Endothelial cell of umbilical vein (primary cell): ENCODE data around the gene PRM1. TPM values are rescaled to one million over a fixed set of nuclear protein-coding genes. Genes with fewer than 3 reads are reported as not detected.

Experiments used
- BruUV-seq: library from RNA; stranded (reverse); fragments of 400-500 nt; replicated peaks from 2 replicates; lab custom pipeline; 2021; lab: Mats Ljungman, UMichigan
- CTCF ChIA-PET: fragments of 300-600, 350-600 bp; sonication (Branson Sonifier 250); formaldehyde crosslinking; loops from one replicate; lab custom pipeline; 2021; ENCODE audit warnings: antibody characterized with exemption, inconsistent platforms; lab: Charles Lee
- POLR2A ChIA-PET: fragments of 300-600, 350-600 bp; sonication (Branson Sonifier 250); formaldehyde crosslinking; loops from one replicate; lab custom pipeline; 2021; ENCODE audit warnings: antibody characterized with exemption, inconsistent platforms; lab: Charles Lee
- DNase-seq: peaks from one replicate; pipeline ENCODE4 v3.0.0-alpha.2; 2011; ENCODE audit warnings: low read depth, low spot score
- FAIRE-seq: peaks from 2 replicates; lab custom pipeline; 2011; peaks lifted over from hg19 to GRCh38; lab: Jason Lieb, UNC
- H2AFZ ChIP-seq: 2 replicates; pipeline ENCODE4 v1.6.0; 2012; ENCODE audit warnings: low read depth, low read length, control low read depth, inconsistent platforms
- H3K27ac ChIP-seq: 2 replicates; pipeline ENCODE4 v1.5.1; 2011; ENCODE audit warnings: low read depth, mild to moderate bottlenecking, control low read depth, low read length, moderate library complexity; ENCODE audit not compliant: insufficient read depth
- H3K27me3 ChIP-seq, 2 experiments: 2 replicates each; pipeline versions ENCODE4 v1.6.0 to v1.6.1; 2011; ENCODE audit warnings: low read length in 2 of 2, mixed read lengths in 1 of 2; ENCODE audit not compliant: control insufficient read depth in 2 of 2, insufficient read depth in 2 of 2
- H3K36me3 ChIP-seq, 2 experiments: 2 replicates in 1 of 2; 3 replicates in 1 of 2; pipeline ENCODE4 v1.5.1; 2011; ENCODE audit warnings: low read length in 2 of 2, mild to moderate bottlenecking in 1 of 2, moderate library complexity in 1 of 2; ENCODE audit not compliant: control insufficient read depth in 2 of 2, insufficient read depth in 2 of 2; ENCODE audit errors: extremely low read depth in 1 of 2
- H3K4me1 ChIP-seq: 3 replicates; pipeline ENCODE4 v1.5.1; 2011; ENCODE audit warnings: mild to moderate bottlenecking, low read length; ENCODE audit not compliant: control insufficient read depth, insufficient read depth; ENCODE audit errors: extremely low read depth
- H3K4me2 ChIP-seq: 2 replicates; pipeline ENCODE4 v1.6.1; 2011; ENCODE audit warnings: low read length, control low read depth, mixed read lengths; ENCODE audit not compliant: insufficient read depth
- H3K4me3 ChIP-seq, 3 experiments: fragments of 200-600 bp in 1 of 3; sonication (generic), shearing (Covaris generic) in 1 of 3; replicated peaks in 1 of 3; 2 replicates each; pipeline ENCODE4 v1.5.1; 2011 to 2016; ENCODE audit warnings: control low read depth in 3 of 3, low read length in 3 of 3, mild to moderate bottlenecking in 2 of 3, inconsistent platforms in 1 of 3, low read depth in 1 of 3, moderate library complexity in 1 of 3; ENCODE audit not compliant: insufficient read depth in 1 of 3
- H3K79me2 ChIP-seq: 2 replicates; pipeline ENCODE4 v1.6.0; 2012; ENCODE audit warnings: low read length, inconsistent platforms; ENCODE audit not compliant: control insufficient read depth, insufficient read depth
- H3K9ac ChIP-seq: replicated peaks from 2 replicates; pipeline ENCODE3; 2011; ENCODE audit warnings: low read length, control low read depth; ENCODE audit not compliant: insufficient read depth; ENCODE audit errors: extremely low read depth
- H3K9me1 ChIP-seq: replicated peaks from 3 replicates; pipeline ENCODE4 v1.6.0; 2011; ENCODE audit warnings: mild to moderate bottlenecking, low read length; ENCODE audit not compliant: control insufficient read depth, insufficient read depth; ENCODE audit errors: extremely low read depth
- H3K9me3 ChIP-seq: replicated peaks from 2 replicates; pipeline ENCODE4 v1.5.1; 2012; ENCODE audit warnings: low read length, inconsistent platforms; ENCODE audit not compliant: control insufficient read depth, insufficient read depth
- H4K20me1 ChIP-seq: replicated peaks from 2 replicates; pipeline ENCODE3; 2011; ENCODE audit warnings: mild to moderate bottlenecking, low read length; ENCODE audit not compliant: control insufficient read depth, insufficient read depth; ENCODE audit errors: extremely low read depth
- EZH2 ChIP-seq: IDR thresholded peaks from 2 replicates; pipeline ENCODE4 v1.6.1; 2012; ENCODE audit warnings: borderline replicate concordance, low read depth, mild to moderate bottlenecking, moderate library complexity, low read length, inconsistent platforms; ENCODE audit not compliant: severe bottlenecking
- FOS ChIP-seq: IDR thresholded peaks from 2 replicates; pipeline ENCODE4 v1.6.1; 2011; ENCODE audit warnings: mild to moderate bottlenecking, low read length, moderate library complexity, borderline replicate concordance; ENCODE audit not compliant: insufficient read depth
- JUN ChIP-seq: IDR thresholded peaks from 2 replicates; pipeline ENCODE4 v1.6.1; 2011; ENCODE audit warnings: borderline replicate concordance, low read depth; ENCODE audit not compliant: insufficient read length, insufficient read depth
- MYC ChIP-seq: IDR thresholded peaks from one replicate; pipeline ENCODE4 v1.6.1; 2011; ENCODE audit warnings: mild to moderate bottlenecking, low read depth, low read length
- POLR2A ChIP-seq: IDR thresholded peaks from 2 replicates; pipeline ENCODE4 v1.6.1; 2012; ENCODE audit warnings: low read depth, mild to moderate bottlenecking, control low read depth, low read length
- POLR2AphosphoS5 ChIP-seq: IDR thresholded peaks from 2 replicates; pipeline ENCODE4 v1.6.1; 2012; ENCODE audit warnings: low read depth, mild to moderate bottlenecking, control low read depth, low read length, moderate library complexity; ENCODE audit not compliant: insufficient read depth
- dilution Hi-C: fragments of 300-500 bp; cut with MboI; formaldehyde crosslinking; loops from one replicate; pipeline ENCODE4 v1.15.0; 2019; ENCODE audit warnings: low sequenced_read_pairs; ENCODE audit not compliant: extremely low pct_ligation_motif_present
- intact Hi-C: fragments of 100-400 bp; cut with micrococcal nuclease; formaldehyde crosslinking; loops from one replicate; pipeline ENCODE4 v1.10.0; 2022
- polyA plus RNA-seq, 4 experiments: library from polyadenylated mRNA; depleted of rRNA in 3 of 4; stranded (reverse) in 3 of 4; unstranded in 1 of 4; fragments of >200 nt; gene quantifications; 2 replicates each; pipeline versions ENCODE4 v1.2.1 to v1.2.3, GENCODE V29; 2011 to 2012; ENCODE audit warnings: missing spikeins in 1 of 4
- total RNA-seq: library from RNA; stranded (reverse); gene quantifications from 2 replicates; pipeline ENCODE4 v1.2.3, GENCODE V29; 2021
- TF ChIP-seq, protein P1 (sequence below), 2 donors: IDR thresholded peaks; 1 replicate in 1 of 2; 2 replicates in 1 of 2; pipeline ENCODE4 v1.5.1; 2011; ENCODE audit warnings: low read length in 2 of 2, mild to moderate bottlenecking in 2 of 2, moderate library complexity in 2 of 2, control low read depth in 1 of 2, inconsistent platforms in 1 of 2, low read depth in 1 of 2; ENCODE audit not compliant: insufficient read depth in 1 of 2; ENCODE audit errors: extremely low read depth in 1 of 2
- TF ChIP-seq, protein P2 (sequence below): IDR thresholded peaks from 2 replicates; pipeline ENCODE4 v1.6.1; 2011; ENCODE audit not compliant: insufficient read depth, insufficient read length

PRM1 gene
- total and polyA plus RNA-seq, 2 donors (not counting 3 experiments of a cell fraction or from before 2014, with no cell fraction given): not detected

DNA sequence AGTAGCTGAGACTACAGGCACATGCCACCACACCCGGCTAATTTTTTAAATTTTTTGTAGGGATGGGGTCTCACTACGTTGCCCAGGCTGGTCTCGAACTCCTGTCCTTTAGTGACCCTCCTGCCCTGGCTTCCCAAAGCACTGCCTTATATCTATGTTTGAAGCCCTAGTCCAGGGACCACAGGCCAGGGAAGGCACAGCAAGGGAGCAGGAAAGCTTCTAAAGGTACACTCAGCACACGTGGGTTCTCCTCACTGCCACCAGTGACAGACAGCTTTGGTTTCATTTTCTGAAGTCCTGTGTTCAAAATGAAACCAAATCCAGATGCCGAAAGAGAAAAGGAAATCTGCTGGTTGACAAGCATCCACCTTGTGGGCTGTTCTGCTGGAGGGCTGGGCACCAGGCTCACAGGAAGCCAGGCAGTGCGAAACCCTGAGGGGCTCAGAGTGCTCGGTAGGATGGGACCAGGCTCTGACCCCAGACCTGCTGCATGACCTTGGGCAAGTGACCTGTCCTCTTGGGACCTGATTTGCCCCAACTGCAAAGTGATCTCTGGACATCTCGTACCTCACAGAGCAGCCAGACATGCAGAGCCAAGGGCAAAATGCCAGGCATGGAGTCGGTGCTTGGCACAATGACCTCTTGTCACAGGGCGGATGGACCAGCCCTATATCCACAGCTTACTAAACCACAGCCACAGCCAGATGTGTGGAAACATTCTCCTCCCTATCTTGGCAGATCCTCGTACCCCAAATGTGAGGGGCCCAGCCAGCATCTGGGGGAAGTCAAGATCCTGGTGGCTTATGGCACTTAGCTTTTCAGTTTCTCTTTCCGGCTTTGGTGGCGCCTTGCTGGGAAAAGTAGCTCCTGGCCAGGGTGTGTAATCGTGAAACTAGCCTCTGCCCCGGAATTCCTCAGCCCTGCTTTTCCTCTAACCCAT lies 22.3 kb downstream of the PRM1 start:
- dilution Hi-C loops (no loop called here), intact Hi-C loops (loop anchor here (5.0 to 10.0 kb wide), 2 partner anchors 56 to 408 kb away; partner anchors contain the start of gene SNN)
- BruUV-seq: no TSS peak
- Histone ChIP-seq H3K9me3 (no peaks in the 10 kb centered on the region), H3K9me1 (no peaks in the 10 kb centered on the region), H3K36me3 (no peaks in the 10 kb centered on the region), H3K4me3 (no peak overlapping the region), H3K9ac (no peak overlapping the region), H3K27ac (no peak overlapping the region), H3K79me2 (no peaks in the 10 kb centered on the region), H3K4me1 (peaks cover 10% of the 10 kb centered on the region), H2AFZ (no peak overlapping the region), H4K20me1 (no peaks in the 10 kb centered on the region), H3K4me2 (no peak overlapping the region), H3K27me3 (no peaks in the 10 kb centered on the region)
- CTCF ChIA-PET: interaction anchor here (0.7 to 8.3 kb wide), 6 partner anchors 10 to 291 kb away, joined by 3 to 347 read pairs (median 4); partner anchors contain the start of gene TNP2
- POLR2A ChIA-PET: no interaction called here
- FAIRE-seq (no peak), DNase-seq (no peak)
- TF ChIP-seq EZH2: no peak
- no peak for TF ChIP-seq FOS
- no peak for TF ChIP-seq MYC
- TF ChIP-seq, protein P1, sequence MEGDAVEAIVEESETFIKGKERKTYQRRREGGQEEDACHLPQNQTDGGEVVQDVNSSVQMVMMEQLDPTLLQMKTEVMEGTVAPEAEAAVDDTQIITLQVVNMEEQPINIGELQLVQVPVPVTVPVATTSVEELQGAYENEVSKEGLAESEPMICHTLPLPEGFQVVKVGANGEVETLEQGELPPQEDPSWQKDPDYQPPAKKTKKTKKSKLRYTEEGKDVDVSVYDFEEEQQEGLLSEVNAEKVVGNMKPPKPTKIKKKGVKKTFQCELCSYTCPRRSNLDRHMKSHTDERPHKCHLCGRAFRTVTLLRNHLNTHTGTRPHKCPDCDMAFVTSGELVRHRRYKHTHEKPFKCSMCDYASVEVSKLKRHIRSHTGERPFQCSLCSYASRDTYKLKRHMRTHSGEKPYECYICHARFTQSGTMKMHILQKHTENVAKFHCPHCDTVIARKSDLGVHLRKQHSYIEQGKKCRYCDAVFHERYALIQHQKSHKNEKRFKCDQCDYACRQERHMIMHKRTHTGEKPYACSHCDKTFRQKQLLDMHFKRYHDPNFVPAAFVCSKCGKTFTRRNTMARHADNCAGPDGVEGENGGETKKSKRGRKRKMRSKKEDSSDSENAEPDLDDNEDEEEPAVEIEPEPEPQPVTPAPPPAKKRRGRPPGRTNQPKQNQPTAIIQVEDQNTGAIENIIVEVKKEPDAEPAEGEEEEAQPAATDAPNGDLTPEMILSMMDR (IDR thresholded peaks at IDR 0.05; ENCODE audit: extremely low read depth in 1 of 2, insufficient read depth in 1 of 2, low read depth in 1 of 2, low read length in 2 of 2): no peak
- no peak for TF ChIP-seq JUN
- TF ChIP-seq POLR2AphosphoS5: no peak
- TF ChIP-seq, protein P2, sequence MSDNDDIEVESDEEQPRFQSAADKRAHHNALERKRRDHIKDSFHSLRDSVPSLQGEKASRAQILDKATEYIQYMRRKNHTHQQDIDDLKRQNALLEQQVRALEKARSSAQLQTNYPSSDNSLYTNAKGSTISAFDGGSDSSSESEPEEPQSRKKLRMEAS: no peak
- no peak for TF ChIP-seq POLR2A
